Esophagus muscularis mucosa (tissue), 4 donors: ENCODE results near the gene UBQLN4. TPM values are rescaled to one million over a fixed set of nuclear protein-coding genes. Genes with fewer than 3 reads are reported as not detected.

Source experiments
- DNase-seq: peaks from one replicate; pipeline ENCODE4 v3.0.0-alpha.2; 2017; ENCODE audit errors: extremely low spot score
- H3K27ac ChIP-seq, 4 donors: fragments of 200-600 bp; sonication (generic); replicated peaks in 1 of 4; 1 replicate in 3 of 4; 2 replicates in 1 of 4; pipeline ENCODE4 v1.5.1; 2016 to 2019; ENCODE audit warnings: mild to moderate bottlenecking in 1 of 4
- H3K27me3 ChIP-seq, 4 donors: fragments of 200-600 bp; sonication (generic); one replicate each; pipeline versions ENCODE4 v1.5.1 to v1.6.0; 2016 to 2019
- H3K36me3 ChIP-seq, 4 donors: fragments of 200-600 bp; sonication (generic); one replicate each; pipeline ENCODE4 v1.5.1; 2016 to 2019
- H3K4me1 ChIP-seq, 4 donors: fragments of 200-600 bp; sonication (generic); one replicate each; pipeline ENCODE4 v1.5.1; 2016 to 2019
- H3K4me3 ChIP-seq, 4 donors: fragments of 200-600 bp; sonication (generic); 1 replicate in 2 of 4; 2 replicates in 2 of 4; pipeline ENCODE4 v1.5.1; 2016 to 2019; ENCODE audit warnings: mild to moderate bottlenecking in 4 of 4, moderate library complexity in 1 of 4
- H3K9me3 ChIP-seq, 4 donors: fragments of 200-600 bp; sonication (generic); 1 replicate in 3 of 4; 2 replicates in 1 of 4; pipeline ENCODE4 v1.5.1; 2016 to 2019
- EP300 ChIP-seq: sonication (generic); formaldehyde crosslinking; IDR thresholded peaks from one replicate; pipeline ENCODE4 v1.6.1; 2017; ENCODE audit warnings: antibody characterized with exemption
- POLR2A ChIP-seq: fragments of 450-650 bp; IDR thresholded peaks from one replicate; pipeline ENCODE4 v1.6.1; 2017; ENCODE audit warnings: antibody characterized with exemption, moderate library complexity, mild to moderate bottlenecking, low read depth
- POLR2AphosphoS5 ChIP-seq, 2 donors: sonication (generic); formaldehyde crosslinking; IDR thresholded peaks; one replicate each; pipeline ENCODE4 v1.6.1; 2017; ENCODE audit warnings: antibody characterized with exemption in 2 of 2
- WGBS: methylation state at CpG from one replicate; pipeline ENCODE4 v1.1.5; 2018; 5-methylcytosine and 5-hydroxymethylcytosine counted together
- intact Hi-C: fragments of 100-400 bp; cut with DNase I; formaldehyde crosslinking; loops from one replicate; pipeline ENCODE4 v1.15.1; 2023
- total RNA-seq, 4 donors: library from RNA; depleted of rRNA; stranded (reverse); fragments of >200 nt; gene quantifications; one replicate each; pipeline versions ENCODE4 v1.1.0 to v1.2.1, GENCODE V29; 2016
- TF ChIP-seq, protein P1 (sequence below), 3 experiments: fragments of 200-600 bp in 2 of 3; fragments of 450-650 bp in 1 of 3; sonication (generic) in 2 of 3; IDR thresholded peaks; one replicate each; pipeline ENCODE4 v1.5.1; 2017 to 2019; ENCODE audit warnings: antibody characterized with exemption in 3 of 3, mild to moderate bottlenecking in 2 of 3, moderate library complexity in 1 of 3

Gene UBQLN4
- total RNA-seq, 4 donors from 2014 or later: 17.4 to 33.3 (median 26.0) TPM

DNA sequence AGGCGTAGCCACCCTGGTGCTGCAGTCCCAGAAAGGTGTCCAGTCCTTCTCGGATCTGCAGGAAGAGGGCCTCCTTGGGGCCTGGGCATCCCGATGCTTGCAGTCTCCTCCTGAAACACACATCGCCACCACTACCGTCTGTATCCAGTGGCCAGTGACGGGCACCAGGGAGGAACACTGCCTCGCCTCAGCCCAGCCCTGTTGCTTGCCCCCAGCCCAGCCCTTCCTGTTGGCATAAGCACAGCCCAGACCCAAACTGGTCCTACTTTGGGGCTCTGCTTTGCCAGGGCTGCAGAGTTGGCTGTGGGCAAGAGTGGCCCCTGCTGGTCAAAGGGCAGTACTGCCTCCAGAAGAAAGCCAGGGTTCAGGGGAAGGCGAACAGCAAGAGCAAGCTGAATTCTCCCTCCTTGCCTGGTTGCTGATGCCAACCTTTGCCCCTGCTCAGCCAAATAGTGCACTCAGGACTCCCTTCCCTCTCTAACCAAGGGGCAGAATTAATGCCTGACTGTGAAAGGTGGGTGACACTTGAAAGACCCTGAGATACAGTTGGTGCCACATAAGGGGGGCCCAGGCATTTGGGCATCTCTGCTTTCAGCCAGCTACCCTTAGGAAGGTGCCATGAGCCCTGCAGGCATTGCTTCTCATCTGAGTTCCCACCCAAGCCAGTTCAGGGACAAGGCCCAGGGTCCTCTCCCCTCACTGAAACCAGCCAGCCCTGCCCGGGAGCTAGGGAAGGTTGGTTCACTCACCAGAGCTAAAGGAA lies 64.2 kb downstream of the UBQLN4 start:
- WGBS: 14% methylated on average over 5 of the region's 9 CpGs
- intact Hi-C loops: loop anchor here (1.0 kb wide), 1 partner anchor 51 kb away; no protein-coding TSS in a partner anchor
- TF ChIP-seq, protein P1, sequence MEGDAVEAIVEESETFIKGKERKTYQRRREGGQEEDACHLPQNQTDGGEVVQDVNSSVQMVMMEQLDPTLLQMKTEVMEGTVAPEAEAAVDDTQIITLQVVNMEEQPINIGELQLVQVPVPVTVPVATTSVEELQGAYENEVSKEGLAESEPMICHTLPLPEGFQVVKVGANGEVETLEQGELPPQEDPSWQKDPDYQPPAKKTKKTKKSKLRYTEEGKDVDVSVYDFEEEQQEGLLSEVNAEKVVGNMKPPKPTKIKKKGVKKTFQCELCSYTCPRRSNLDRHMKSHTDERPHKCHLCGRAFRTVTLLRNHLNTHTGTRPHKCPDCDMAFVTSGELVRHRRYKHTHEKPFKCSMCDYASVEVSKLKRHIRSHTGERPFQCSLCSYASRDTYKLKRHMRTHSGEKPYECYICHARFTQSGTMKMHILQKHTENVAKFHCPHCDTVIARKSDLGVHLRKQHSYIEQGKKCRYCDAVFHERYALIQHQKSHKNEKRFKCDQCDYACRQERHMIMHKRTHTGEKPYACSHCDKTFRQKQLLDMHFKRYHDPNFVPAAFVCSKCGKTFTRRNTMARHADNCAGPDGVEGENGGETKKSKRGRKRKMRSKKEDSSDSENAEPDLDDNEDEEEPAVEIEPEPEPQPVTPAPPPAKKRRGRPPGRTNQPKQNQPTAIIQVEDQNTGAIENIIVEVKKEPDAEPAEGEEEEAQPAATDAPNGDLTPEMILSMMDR (IDR thresholded peaks at IDR 0.05): peak; percentile 98 to 99 (median 99)
- TF ChIP-seq EP300: no peak
- no peak for TF ChIP-seq POLR2A
- TF ChIP-seq POLR2AphosphoS5 (IDR thresholded peaks at IDR 0.05): peak; percentile 71 to 77
- Histone ChIP-seq H3K27me3 (no peaks in the 10 kb centered on the region), H3K4me3 (peak overlapping the region; percentile 49 to 59 (median 50)), H3K9me3 (no peaks in the 10 kb centered on the region), H3K36me3 (no peaks in the 10 kb centered on the region), H3K4me1 (peaks cover 7 to 29% (median 19%) of the 10 kb centered on the region in 4 donors), H3K27ac (peak overlapping the region; percentile 68 to 77 (median 72))
- DNase-seq: peak; percentile 96

Other genes starting within 250 kb of the UBQLN4 start
- gene GON4L, start 196.6 kb downstream of the UBQLN4 start, total RNA-seq: 10 to 100 TPM; 26.5 to 49.8 (median 28.3) TPM
- gene SYT11, start 194.2 kb downstream of the UBQLN4 start, total RNA-seq: 10 to 100 TPM in 3 of 4 donors, 1 to 10 TPM in 1; 8.3 to 25.2 (median 20.3) TPM
- 10 to 100 TPM; 23.0 to 36.8 (median 32.3) TPM for gene RIT1, start 142.4 kb downstream of the UBQLN4 start, total RNA-seq
- 10 to 100 TPM; 25.8 to 41.5 (median 29.2) TPM for gene KHDC4, start 119.4 kb downstream of the UBQLN4 start, total RNA-seq
- gene RXFP4, start 112.2 kb downstream of the UBQLN4 start, total RNA-seq: not detected
- 100 to 1,000 TPM in 2 of 4 donors, 10 to 100 TPM in 2; 54.0 to 130 (median 91.8) TPM for gene ARHGEF2, start 75.3 kb downstream of the UBQLN4 start, total RNA-seq
- gene SSR2, start 32.8 kb downstream of the UBQLN4 start, total RNA-seq: 100 to 1,000 TPM; 118 to 229 (median 137) TPM
- gene LAMTOR2, start 984 bp upstream of the UBQLN4 start, total RNA-seq: 100 to 1,000 TPM in 1 of 4 donors, 10 to 100 TPM in 3; 59.3 to 106 (median 75.5) TPM
- gene RAB25, start 7.4 kb upstream of the UBQLN4 start, total RNA-seq: not detected
- gene MEX3A, start 28.7 kb upstream of the UBQLN4 start, total RNA-seq: 1 to 10 TPM in 1 of 4 donors, under 1 TPM in 3; under 0.01 to 1.6 (median 0.66) TPM
- gene LMNA, start 60.9 kb upstream of the UBQLN4 start, total RNA-seq: 100 to 1,000 TPM; 311 to 589 (median 380) TPM
- 1 to 10 TPM; 1.7 to 4.1 (median 2.6) TPM for gene SEMA4A, start 99.8 kb upstream of the UBQLN4 start, total RNA-seq
- 10 to 100 TPM in 3 of 4 donors, 1 to 10 TPM in 1; 8.3 to 18.2 (median 15.0) TPM for gene SLC25A44, start 140.3 kb upstream of the UBQLN4 start, total RNA-seq
- gene PMF1, start 159.2 kb upstream of the UBQLN4 start, total RNA-seq: 10 to 100 TPM; 45.0 to 60.4 (median 50.2) TPM
- 1 to 10 TPM in 1 of 4 donors, not detected in 3; 2.4 TPM for gene BGLAP, start 188.4 kb upstream of the UBQLN4 start, total RNA-seq
- gene PAQR6, start 194.3 kb upstream of the UBQLN4 start, total RNA-seq: 1 to 10 TPM; 2.2 to 2.9 (median 2.7) TPM
- gene SMG5, start 229.0 kb upstream of the UBQLN4 start, total RNA-seq: 10 to 100 TPM; 52.3 to 96.1 (median 69.4) TPM
- gene TMEM79, start 230.5 kb upstream of the UBQLN4 start, total RNA-seq: 1 to 10 TPM in 3 of 4 donors, under 1 TPM in 1; 0.99 to 3.2 (median 1.9) TPM
- 10 to 100 TPM; 27.0 to 47.8 (median 37.5) TPM for gene GLMP, start 241.9 kb upstream of the UBQLN4 start, total RNA-seq
- gene VHLL, start 245.5 kb upstream of the UBQLN4 start, total RNA-seq: not detected